Spleen (tissue), 11 donors: ENCODE results near the gene EML5. TPM values are rescaled to one million over a fixed set of nuclear protein-coding genes. Genes with fewer than 3 reads are reported as not detected.

Experiments
- DNase-seq: peaks from one replicate; pipeline ENCODE4 v3.0.0-alpha.2; 2020
- H3K27ac ChIP-seq, 8 donors: fragments of 200-600 bp; sonication (generic) in 7 of 8; 1 replicate in 4 of 8; 2 replicates in 4 of 8; pipeline versions ENCODE4 v1.5.0 to v1.8.0; 2016 to 2021; ENCODE audit warnings: inconsistent platforms in 4 of 8, mild to moderate bottlenecking in 4 of 8, moderate library complexity in 1 of 8
- H3K27me3 ChIP-seq, 7 donors: fragments of 200-600 bp; sonication (generic) in 6 of 7; replicated peaks in 1 of 7; 1 replicate in 4 of 7; 2 replicates in 3 of 7; pipeline versions ENCODE4 v1.5.0 to v1.8.0; 2016 to 2021; ENCODE audit warnings: inconsistent platforms in 3 of 7, mild to moderate bottlenecking in 1 of 7
- H3K36me3 ChIP-seq, 6 donors: fragments of 200-600 bp; sonication (generic) in 5 of 6; 1 replicate in 4 of 6; 2 replicates in 2 of 6; pipeline versions ENCODE4 v1.5.0 to v1.8.0; 2016 to 2021; ENCODE audit warnings: inconsistent platforms in 2 of 6
- H3K4me1 ChIP-seq, 6 donors: fragments of 200-600 bp; sonication (generic) in 5 of 6; 1 replicate in 3 of 6; 2 replicates in 3 of 6; pipeline versions ENCODE4 v1.5.0 to v1.8.0; 2016 to 2021; ENCODE audit warnings: inconsistent platforms in 3 of 6
- H3K4me3 ChIP-seq, 8 donors: fragments of 200-600 bp; sonication (generic) in 7 of 8; 1 replicate in 4 of 8; 2 replicates in 4 of 8; pipeline versions ENCODE4 v1.5.0 to v1.8.0; 2016 to 2021; ENCODE audit warnings: inconsistent platforms in 4 of 8, mild to moderate bottlenecking in 4 of 8, moderate library complexity in 2 of 8
- H3K9me3 ChIP-seq, 8 donors: fragments of 200-600 bp; sonication (generic) in 7 of 8; 1 replicate in 4 of 8; 2 replicates in 4 of 8; pipeline versions ENCODE4 v1.5.0 to v1.8.0; 2016 to 2021; ENCODE audit warnings: inconsistent platforms in 4 of 8
- POLR2A ChIP-seq, 3 donors: fragments of 450-650 bp; IDR thresholded peaks; one replicate each; pipeline ENCODE4 v1.5.1; 2017; ENCODE audit warnings: antibody characterized with exemption in 3 of 3, mild to moderate bottlenecking in 1 of 3
- POLR2AphosphoS5 ChIP-seq, 3 donors: sonication (generic); formaldehyde crosslinking; IDR thresholded peaks; one replicate each; pipeline ENCODE4 v1.5.1; 2017; ENCODE audit warnings: antibody characterized with exemption in 3 of 3
- WGBS, 5 donors: extraction: QIAGEN DNeasy Blood & Tissue Kit in 3 of 5; methylation state at CpG; one replicate each; pipeline versions ENCODE4 v1.1.5 to v1.1.7; 2013 to 2018; 5-methylcytosine and 5-hydroxymethylcytosine counted together
- intact Hi-C: fragments of 100-400 bp; cut with DNase I; formaldehyde crosslinking; loops from one replicate; pipeline ENCODE4 v1.15.0; 2023; ENCODE audit warnings: low total_unique reads
- polyA plus RNA-seq, 3 donors: library from polyadenylated mRNA; stranded (reverse); fragments of 200-250 nt; gene quantifications; one replicate each; pipeline ENCODE4 v1.2.1, GENCODE V29; 2013
- total RNA-seq, 7 donors: library from RNA; depleted of rRNA in 3 of 7; stranded (reverse); fragments of >200 nt in 3 of 7; fragmentation: NEBNext Ultra II Directional in 4 of 7; extraction: Animal tissue kit (Norgen Biotek cat#: 25700) in 4 of 7; gene quantifications; one replicate each; pipeline versions ENCODE4 v1.1.0 to v1.2.1, GENCODE V29; 2016 to 2021
- TF ChIP-seq, protein P1 (sequence below), 11 experiments: fragments of 200-600 bp in 7 of 11; fragments of 450-650 bp in 4 of 11; sonication (generic) in 4 of 11; IDR thresholded peaks in 8 of 11; conservative IDR thresholded peaks in 3 of 11; 1 replicate in 7 of 11; 2 replicates in 4 of 11; pipeline versions ENCODE4 v1.4.0 to v1.8.0; 2016 to 2021; ENCODE audit warnings: antibody characterized with exemption in 11 of 11, inconsistent platforms in 4 of 11, mild to moderate bottlenecking in 1 of 11
- donor health status: healthy with polysubstance abuse.
- donor health status: DM: no; HTN: no; CAD: no; lungs with moderate emphysema.
- donor health status: DM: no; HTN: no; CAD: no.
- donor health status: Bipolar disorder and iron deficiency.
- donor health status: healthy.
- donor health status: DM: no; HTN: no; CAD: no.
- donor health status: DM: yes; HTN: yes; CAD: no.

EML5 gene
- total and polyA plus RNA-seq, 10 donors = 0.21 to 3.8 (median 2.5) TPM

DNA sequence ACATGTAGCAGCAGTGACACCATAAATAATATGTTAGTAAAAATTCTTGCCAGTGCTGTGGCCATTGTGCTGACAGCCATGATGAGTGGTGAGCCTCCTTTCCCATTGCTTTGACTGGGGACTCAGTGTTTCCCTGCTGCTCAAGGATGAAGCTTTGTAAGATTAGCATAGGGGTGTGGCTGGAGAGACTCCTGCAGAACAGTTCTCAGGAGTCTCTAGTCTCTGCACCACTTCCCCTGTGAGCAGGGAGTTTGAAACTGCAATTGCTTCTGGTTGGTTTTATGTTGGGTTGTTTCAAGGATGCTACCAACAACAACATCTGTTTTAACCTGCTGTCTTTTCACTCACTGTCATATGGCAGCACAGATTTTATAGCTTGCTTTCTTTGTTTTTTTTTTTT lies 188.5 kb downstream of the EML5 start:
- TF ChIP-seq POLR2AphosphoS5 (IDR thresholded peaks at IDR 0.05) = no peak
- no peak for TF ChIP-seq POLR2A (IDR thresholded peaks at IDR 0.05)
- TF ChIP-seq, protein P1, sequence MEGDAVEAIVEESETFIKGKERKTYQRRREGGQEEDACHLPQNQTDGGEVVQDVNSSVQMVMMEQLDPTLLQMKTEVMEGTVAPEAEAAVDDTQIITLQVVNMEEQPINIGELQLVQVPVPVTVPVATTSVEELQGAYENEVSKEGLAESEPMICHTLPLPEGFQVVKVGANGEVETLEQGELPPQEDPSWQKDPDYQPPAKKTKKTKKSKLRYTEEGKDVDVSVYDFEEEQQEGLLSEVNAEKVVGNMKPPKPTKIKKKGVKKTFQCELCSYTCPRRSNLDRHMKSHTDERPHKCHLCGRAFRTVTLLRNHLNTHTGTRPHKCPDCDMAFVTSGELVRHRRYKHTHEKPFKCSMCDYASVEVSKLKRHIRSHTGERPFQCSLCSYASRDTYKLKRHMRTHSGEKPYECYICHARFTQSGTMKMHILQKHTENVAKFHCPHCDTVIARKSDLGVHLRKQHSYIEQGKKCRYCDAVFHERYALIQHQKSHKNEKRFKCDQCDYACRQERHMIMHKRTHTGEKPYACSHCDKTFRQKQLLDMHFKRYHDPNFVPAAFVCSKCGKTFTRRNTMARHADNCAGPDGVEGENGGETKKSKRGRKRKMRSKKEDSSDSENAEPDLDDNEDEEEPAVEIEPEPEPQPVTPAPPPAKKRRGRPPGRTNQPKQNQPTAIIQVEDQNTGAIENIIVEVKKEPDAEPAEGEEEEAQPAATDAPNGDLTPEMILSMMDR (IDR thresholded peaks at IDR 0.05 in 8 of 11, conservative IDR thresholded peaks at IDR 0.05 in 3 of 11) = no peak
- H3K4me3 ChIP-seq = no peak overlapping the region
- no peak overlapping the region for H3K27ac ChIP-seq
- intact Hi-C loops = no loop called here
- H3K9me3 ChIP-seq = no peaks in the 10 kb centered on the region
- H3K36me3 ChIP-seq = peaks cover 0 to 100% (median 68%) of the 10 kb centered on the region in 6 donors
- H3K27me3 ChIP-seq = no peaks in the 10 kb centered on the region
- peaks cover 0 to 12% (median 0%) of the 10 kb centered on the region in 6 donors for H3K4me1 ChIP-seq
- no peak for DNase-seq

DNA sequence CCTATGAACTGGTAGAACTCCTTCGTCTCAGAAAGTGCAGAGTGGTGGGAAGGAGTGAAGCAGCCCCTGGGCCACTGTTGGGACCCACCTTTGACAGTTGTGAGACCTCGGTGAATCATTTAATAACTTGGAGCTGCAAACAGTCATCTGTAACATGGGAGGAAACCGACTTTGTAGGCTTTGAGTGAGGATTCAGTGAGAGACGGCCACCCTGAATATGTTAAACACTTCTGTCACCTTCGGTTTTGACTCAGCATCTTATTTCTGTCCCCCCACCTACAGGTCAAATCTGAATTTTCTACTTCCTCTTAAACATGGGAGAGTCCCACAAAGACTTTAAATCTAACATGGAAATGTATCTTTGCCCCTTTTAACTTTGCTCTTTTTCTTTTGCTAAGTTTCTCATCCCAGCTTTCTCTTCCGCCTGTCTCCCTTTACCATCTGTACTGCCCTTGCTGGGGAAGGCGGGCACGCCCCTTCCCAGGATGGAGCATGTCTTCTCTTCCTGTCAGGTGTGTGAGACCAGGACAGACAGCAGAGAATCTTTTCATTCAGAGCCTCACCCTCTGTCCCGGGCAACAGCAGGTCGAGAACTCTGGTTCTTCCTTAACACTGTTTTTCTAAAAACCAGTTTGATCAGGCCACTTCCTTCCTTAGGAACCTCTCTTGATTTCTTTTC lies 192.9 kb downstream of the EML5 start:
- TF ChIP-seq POLR2AphosphoS5 (IDR thresholded peaks at IDR 0.05) (no peak), POLR2A (IDR thresholded peaks at IDR 0.05) (no peak)
- TF ChIP-seq, protein P1 (IDR thresholded peaks at IDR 0.05 in 8 of 11, conservative IDR thresholded peaks at IDR 0.05 in 3 of 11) = no peak
- Histone ChIP-seq H3K27me3 (no peaks in the 10 kb centered on the region), H3K36me3 (peaks cover 0 to 100% (median 63%) of the 10 kb centered on the region in 6 donors), H3K9me3 (no peaks in the 10 kb centered on the region), H3K4me3 (no peak overlapping the region), H3K4me1 (peaks cover 0 to 13% (median 0%) of the 10 kb centered on the region in 6 donors), H3K27ac (no peak overlapping the region)
- WGBS, 5 donors = 64 to 70% (median 66%) methylated on average over 10 of the region's 10 CpGs
- no peak for DNase-seq
- intact Hi-C loops = no loop called here

DNA sequence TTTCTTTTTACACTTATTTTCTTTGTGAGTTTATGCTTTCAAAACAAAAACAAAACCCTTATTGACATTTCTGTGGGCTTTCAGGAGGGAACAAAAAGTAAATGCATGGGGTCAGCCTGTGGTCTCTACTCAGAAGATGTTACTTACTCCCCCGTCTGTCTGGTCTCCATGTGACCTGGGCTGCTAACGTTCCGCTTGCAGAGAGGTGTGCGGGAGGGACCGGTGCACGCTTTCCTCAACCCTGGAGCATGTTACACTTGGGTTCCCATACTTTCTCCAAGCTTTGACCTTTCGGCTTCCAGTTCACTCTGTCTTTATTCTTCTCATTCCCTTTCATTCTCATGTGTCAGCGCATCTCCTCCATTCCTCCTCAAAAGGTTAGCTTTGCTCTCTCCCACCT lies 193.4 kb downstream of the EML5 start:
- peaks cover 0 to 100% (median 58%) of the 10 kb centered on the region in 6 donors for H3K36me3 ChIP-seq
- intact Hi-C loops = no loop called here
- H3K27me3 ChIP-seq = no peaks in the 10 kb centered on the region
- DNase-seq = no peak
- TF ChIP-seq POLR2AphosphoS5 (IDR thresholded peaks at IDR 0.05) = no peak
- H3K4me3 ChIP-seq = no peak overlapping the region
- H3K4me1 ChIP-seq = peaks cover 0 to 13% (median 0%) of the 10 kb centered on the region in 6 donors
- H3K9me3 ChIP-seq = no peaks in the 10 kb centered on the region
- 75 to 91% (median 82%) methylated on average over 8 of the region's 8 CpGs for WGBS, 5 donors
- H3K27ac ChIP-seq = no peak overlapping the region

DNA sequence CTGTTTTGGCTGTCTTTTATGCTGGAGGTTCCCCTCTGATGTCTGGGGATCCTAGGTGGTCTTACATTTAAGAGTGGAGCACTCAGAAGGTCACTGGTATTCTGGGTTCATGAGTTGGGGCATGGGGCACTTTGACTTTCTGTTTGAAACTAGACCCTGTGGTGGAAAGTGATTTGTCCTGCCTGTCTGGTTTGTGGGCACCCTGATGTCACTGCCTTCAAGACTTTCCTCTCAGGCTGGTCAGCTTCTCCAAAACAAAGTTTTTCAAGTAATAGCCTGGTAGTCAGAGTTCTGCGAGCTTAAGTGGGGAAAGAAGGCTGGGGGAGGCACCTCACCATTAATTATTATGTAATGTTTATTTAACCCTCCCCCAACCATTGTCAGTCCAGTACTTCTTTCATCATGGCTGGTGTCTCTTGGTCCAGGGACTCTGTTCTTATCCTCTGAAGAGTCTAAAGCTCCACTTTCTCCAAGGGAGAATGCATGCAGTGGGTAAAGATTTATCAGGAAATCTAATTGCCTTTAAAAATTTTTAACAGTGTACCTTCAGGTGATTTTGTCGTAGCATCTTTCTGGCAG lies 194.6 kb downstream of the EML5 start:
- H3K36me3 ChIP-seq = peaks cover 0 to 100% (median 53%) of the 10 kb centered on the region in 6 donors
- 79 to 88% (median 84%) methylated on average over 2 of the region's 2 CpGs for WGBS, 5 donors
- no peak overlapping the region for H3K27ac ChIP-seq
- no peak for TF ChIP-seq POLR2AphosphoS5 (IDR thresholded peaks at IDR 0.05)
- TF ChIP-seq, protein P1 (IDR thresholded peaks at IDR 0.05 in 8 of 11, conservative IDR thresholded peaks at IDR 0.05 in 3 of 11) = no peak
- TF ChIP-seq POLR2A (IDR thresholded peaks at IDR 0.05) = no peak
- no peak for DNase-seq
- no peak overlapping the region for H3K4me3 ChIP-seq
- H3K4me1 ChIP-seq = peaks cover 0 to 13% (median 0%) of the 10 kb centered on the region in 6 donors
- no peaks in the 10 kb centered on the region for H3K9me3 ChIP-seq
- no peaks in the 10 kb centered on the region for H3K27me3 ChIP-seq
- intact Hi-C loops = no loop called here
